Fibroblast of mammary gland (primary cell): ENCODE measurements around the gene DMRTC2.
"Not testable (repeated sequence)": the region's sequence is repeated elsewhere in the genome, so short reads cannot be mapped to it uniquely, and the experiment has no call there.

Experiments
- DNase-seq: peaks from one replicate; pipeline ENCODE4 v3.0.0-alpha.2; 2010; ENCODE audit warnings: low read depth
- H3K4me3 ChIP-seq: 2 replicates; pipeline ENCODE4 v1.5.1; 2011; ENCODE audit warnings: low read depth, mild to moderate bottlenecking, low read length, moderate library complexity; ENCODE audit not compliant: control insufficient read depth
- TF ChIP-seq, protein P1 (sequence below): conservative IDR thresholded peaks from 2 replicates; pipeline ENCODE4 v1.5.1; 2011; ENCODE audit warnings: low read depth, low read length, inconsistent platforms; ENCODE audit not compliant: control insufficient read depth, insufficient read depth

Gene DMRTC2

DNA sequence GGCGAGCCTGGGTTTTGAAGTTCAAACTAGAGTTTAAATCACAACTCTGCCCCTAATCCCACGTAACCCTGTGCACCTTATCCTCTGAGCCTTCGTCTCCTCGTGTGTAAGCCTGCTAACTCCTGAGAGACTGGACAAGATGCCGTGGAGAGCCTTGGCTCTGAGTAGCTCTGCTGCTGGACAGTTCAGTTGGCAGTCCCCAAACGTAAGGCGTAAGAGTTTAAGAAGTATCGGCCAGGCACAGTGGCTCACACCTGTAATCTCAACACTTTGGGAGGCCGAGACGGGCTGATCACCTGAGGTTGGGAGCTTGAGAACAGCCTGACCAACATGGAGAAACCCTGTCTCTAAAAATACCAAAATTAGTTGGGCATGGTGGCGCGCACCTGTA, 27.5 kb downstream of the DMRTC2 start:
- DNase-seq, result peak; percentile 25
- H3K4me3 ChIP-seq, result no peak overlapping the region
- TF ChIP-seq, protein P1, sequence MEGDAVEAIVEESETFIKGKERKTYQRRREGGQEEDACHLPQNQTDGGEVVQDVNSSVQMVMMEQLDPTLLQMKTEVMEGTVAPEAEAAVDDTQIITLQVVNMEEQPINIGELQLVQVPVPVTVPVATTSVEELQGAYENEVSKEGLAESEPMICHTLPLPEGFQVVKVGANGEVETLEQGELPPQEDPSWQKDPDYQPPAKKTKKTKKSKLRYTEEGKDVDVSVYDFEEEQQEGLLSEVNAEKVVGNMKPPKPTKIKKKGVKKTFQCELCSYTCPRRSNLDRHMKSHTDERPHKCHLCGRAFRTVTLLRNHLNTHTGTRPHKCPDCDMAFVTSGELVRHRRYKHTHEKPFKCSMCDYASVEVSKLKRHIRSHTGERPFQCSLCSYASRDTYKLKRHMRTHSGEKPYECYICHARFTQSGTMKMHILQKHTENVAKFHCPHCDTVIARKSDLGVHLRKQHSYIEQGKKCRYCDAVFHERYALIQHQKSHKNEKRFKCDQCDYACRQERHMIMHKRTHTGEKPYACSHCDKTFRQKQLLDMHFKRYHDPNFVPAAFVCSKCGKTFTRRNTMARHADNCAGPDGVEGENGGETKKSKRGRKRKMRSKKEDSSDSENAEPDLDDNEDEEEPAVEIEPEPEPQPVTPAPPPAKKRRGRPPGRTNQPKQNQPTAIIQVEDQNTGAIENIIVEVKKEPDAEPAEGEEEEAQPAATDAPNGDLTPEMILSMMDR, result no peak

DNA sequence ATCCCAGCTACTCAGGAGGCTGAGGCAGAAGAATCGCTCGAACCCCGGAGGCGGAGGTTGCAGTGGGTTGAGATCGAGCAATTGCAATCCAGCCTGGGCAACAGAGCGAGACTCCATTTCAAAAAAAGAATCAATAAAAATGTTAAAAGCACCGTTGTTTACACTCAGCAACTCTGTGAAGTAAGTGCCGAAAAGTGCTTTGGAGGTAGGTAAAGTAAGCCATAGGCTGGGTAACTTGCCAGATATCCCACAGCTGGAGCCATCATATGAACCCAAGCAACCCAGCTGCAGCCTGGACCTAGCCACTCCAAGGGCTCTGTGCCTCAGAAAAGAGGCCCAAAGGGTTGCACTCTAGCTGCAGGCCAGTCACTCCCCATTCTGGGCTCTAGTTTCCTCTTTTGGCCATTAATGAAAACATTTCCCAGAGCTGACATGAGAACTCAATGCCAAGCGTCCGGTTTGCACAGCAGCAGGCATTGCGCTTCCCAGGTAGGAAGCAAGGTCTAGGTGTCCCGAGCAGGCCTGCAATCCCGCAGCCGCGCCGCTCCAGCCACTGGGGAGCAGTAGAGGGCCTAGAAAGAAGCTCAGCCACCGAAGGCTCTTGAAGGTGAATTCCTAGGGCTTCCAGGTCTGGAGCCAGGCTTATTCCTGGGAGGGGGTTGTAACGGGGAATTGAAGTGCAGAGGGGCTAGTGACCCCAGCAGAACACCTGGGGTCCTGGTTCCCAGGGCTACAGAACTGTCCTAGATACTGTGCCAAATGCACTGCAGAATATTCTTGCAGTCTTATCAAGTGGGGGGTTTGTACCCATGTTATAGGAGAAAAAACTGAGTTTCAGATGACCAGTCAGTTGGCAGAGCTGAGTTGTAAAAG, 28.2 kb downstream of the DMRTC2 start:
- H3K4me3 ChIP-seq, result no peak overlapping the region
- DNase-seq, result peak; percentile 58
- TF ChIP-seq, protein P1, result peak; percentile 61

DNA sequence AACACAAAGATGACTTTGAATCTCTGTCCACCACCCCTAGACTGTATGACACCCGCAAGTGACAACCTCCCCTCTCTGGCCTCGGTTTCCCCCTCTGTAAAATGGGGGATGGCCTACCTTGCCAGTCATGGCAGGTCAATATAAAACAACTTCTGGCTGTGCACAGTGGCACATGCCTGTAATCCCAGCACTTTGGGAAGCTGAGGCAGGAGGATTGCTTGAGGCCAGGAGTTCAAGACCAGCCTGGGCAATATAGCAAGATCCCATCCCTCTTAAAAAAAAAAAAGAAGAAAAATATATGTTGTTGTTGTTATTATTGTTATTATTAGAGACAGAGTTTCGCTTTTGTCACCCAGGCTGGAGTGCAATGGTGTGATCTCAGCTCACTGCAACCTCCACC, 31.1 kb downstream of the DMRTC2 start:
- not testable (repeated sequence) for H3K4me3 ChIP-seq, DNase-seq

DNA sequence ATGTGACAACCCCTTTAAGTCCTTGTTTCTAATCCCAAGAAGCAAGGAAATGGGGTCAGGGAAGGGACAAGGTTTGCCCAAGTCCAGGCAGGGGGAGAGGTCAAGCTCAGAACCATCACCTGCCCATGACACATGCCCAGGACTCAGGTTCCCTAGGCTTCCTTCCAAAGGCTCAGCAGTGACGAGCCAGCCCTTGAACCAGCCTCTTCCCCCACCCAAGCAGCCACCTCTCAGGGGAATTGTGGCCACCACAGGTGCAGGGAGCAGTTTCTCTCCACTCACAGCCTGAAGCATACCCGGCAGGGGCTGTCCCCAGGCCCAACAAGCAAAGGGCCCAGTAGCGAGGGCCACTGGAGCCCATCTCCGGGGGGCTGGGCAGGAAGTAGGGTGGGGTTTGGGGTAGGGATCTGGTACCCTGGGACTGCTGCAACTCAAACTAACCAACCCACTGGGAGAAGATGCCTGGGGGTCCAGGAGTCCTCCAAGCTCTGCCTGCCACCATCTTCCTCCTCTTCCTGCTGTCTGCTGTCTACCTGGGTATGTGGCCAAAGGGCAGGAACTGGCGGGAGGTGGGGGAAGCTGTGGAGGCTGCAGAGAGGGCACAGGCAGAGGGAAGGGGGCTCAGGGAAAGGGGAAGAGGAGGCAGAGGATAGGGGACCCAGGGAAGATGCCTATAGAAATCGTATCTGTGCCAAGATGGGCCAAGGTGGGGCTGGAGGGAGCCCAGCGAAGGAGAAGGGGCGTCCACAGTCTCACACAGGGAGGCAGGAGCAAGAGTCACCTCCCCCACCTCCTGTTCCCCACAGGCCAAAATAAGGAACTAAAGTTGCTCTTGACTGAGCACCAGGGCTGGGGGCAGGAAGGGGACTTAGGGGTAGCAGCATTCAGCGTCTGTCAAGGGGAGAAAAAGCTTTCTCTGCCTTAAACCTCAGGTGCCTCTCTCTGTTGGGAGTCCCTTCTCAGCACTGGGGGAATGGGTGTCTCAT, 32.3 kb downstream of the DMRTC2 start, which contains the start of gene CD79A:
Gene CD79A, plus strand, starts transcription at position 433 of the 986 bp plus-strand sequence. Its CDS starts 26 bp downstream, at position 459.
- DNase-seq, result no peak
- no peak within 1 kb of the TSS for H3K4me3 ChIP-seq
- TF ChIP-seq, protein P1, result no peak

DNA sequence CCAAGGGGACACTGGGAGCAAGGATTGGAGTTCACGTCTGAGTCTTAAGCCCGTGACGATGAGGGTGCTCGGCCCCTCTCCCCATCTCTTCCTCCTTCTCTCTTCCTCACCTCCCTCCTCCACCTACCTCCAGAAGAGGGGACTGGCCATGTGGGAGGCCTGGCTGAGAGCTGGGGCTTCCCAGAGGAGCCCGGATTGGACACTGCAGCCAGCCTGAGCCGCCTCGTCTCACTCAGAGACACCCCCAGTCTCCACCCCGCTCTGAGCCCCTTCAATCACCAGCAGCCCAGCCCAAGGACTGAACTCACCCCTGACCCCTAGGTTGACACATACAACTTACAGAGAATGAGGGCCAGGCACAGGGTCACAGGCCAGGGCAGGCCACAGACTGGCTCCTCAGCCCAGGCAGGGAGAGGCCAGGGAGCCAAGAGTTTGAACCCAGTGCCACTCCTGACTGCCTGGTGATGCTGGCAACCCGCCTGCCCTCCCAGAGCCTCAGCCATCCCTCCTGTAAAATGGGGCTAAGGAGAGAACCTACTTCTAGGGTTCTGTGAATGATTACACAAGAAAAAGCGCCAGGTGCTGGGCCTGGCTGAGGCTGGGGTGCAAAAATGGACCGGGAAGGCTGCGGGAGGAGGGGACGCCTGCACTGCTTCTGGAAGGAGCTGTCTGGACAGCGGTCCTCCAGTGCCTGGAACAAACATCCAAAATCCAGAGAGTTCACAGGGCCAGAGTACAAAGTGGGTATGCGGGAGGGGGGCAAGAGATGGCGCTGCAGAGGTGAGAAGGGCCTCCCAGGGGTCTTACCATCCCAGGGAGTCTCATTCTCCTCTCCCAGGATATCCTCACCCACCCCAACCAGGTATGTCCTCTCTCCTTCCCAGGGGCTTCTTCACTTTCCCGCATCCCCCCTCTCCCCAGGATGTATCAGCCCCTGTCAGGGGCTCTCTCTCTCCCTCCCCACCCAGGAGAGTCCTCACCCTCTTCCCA, 33.4 kb downstream of the DMRTC2 start:
- TF ChIP-seq, protein P1, result no peak
- H3K4me3 ChIP-seq, result no peak overlapping the region
- DNase-seq, result no peak

DNA sequence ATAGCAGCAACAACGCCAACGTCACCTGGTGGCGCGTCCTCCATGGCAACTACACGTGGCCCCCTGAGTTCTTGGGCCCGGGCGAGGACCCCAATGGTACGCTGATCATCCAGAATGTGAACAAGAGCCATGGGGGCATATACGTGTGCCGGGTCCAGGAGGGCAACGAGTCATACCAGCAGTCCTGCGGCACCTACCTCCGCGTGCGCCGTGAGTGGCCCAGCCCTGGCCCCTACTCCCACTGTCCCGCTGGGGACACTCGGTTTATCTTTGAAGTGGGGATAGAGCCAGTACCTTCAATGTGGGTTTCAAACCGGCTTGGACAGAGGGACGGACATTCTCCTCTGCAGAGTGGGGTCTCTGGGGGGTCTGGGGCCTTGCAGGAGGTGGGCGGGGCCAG, 34.2 kb downstream of the DMRTC2 start:
- TF ChIP-seq, protein P1, result no peak
- no peak overlapping the region for H3K4me3 ChIP-seq
- DNase-seq, result no peak
